Liver (tissue), 9 donors: ENCODE measurements around the gene HIVEP3. TPM values are rescaled to one million over a fixed set of nuclear protein-coding genes. Genes with fewer than 3 reads are reported as not detected.

Source experiments
- DNase-seq: peaks from one replicate; pipeline ENCODE4 v3.0.0-alpha.2; 2017; ENCODE audit warnings: low spot score
- H3K27ac ChIP-seq, 2 donors: one replicate each; pipeline ENCODE4 v1.7.0; 2013; ENCODE audit warnings: inconsistent platforms in 2 of 2, low read length in 2 of 2, control low read depth in 1 of 2, low read depth in 1 of 2, mild to moderate bottlenecking in 1 of 2
- H3K27me3 ChIP-seq, 4 donors: one replicate each; pipeline versions ENCODE4 v1.6.1 to v1.7.0; 2013; ENCODE audit warnings: low read length in 3 of 4, inconsistent platforms in 1 of 4, mild to moderate bottlenecking in 1 of 4, moderate library complexity in 1 of 4; ENCODE audit not compliant: control insufficient read depth in 4 of 4, insufficient read depth in 4 of 4
- H3K36me3 ChIP-seq, 4 donors: one replicate each; pipeline versions ENCODE4 v1.6.1 to v1.7.0; 2013; ENCODE audit warnings: low read length in 3 of 4, mild to moderate bottlenecking in 3 of 4, low read depth in 1 of 4, moderate library complexity in 1 of 4; ENCODE audit not compliant: control insufficient read depth in 4 of 4, insufficient read depth in 3 of 4
- H3K4me1 ChIP-seq, 4 donors: one replicate each; pipeline versions ENCODE4 v1.6.1 to v1.7.0; 2013; ENCODE audit warnings: low read length in 3 of 4, mild to moderate bottlenecking in 3 of 4, moderate library complexity in 1 of 4; ENCODE audit not compliant: control insufficient read depth in 4 of 4, insufficient read depth in 4 of 4
- H3K4me3 ChIP-seq, 3 donors: one replicate each; pipeline versions ENCODE4 v1.6.1 to v1.7.0; 2013; ENCODE audit warnings: low read length in 3 of 3, control low read depth in 1 of 3, low read depth in 1 of 3, mild to moderate bottlenecking in 1 of 3
- H3K9ac ChIP-seq, 2 donors: one replicate each; pipeline ENCODE4 v1.7.0; 2013; ENCODE audit warnings: low read length in 2 of 2, mild to moderate bottlenecking in 2 of 2, moderate library complexity in 2 of 2, control low read depth in 1 of 2, low read depth in 1 of 2
- H3K9me3 ChIP-seq, 4 donors: one replicate each; pipeline versions ENCODE4 v1.6.1 to v1.7.0; 2013; ENCODE audit warnings: low read length in 3 of 4; ENCODE audit not compliant: control insufficient read depth in 4 of 4
- FOXA2 ChIP-seq: IDR thresholded peaks from 2 replicates; pipeline ENCODE4 v1.6.1; 2016; ENCODE audit warnings: antibody characterized with exemption
- GABPA ChIP-seq, 2 donors: IDR thresholded peaks in 1 of 2; conservative IDR thresholded peaks in 1 of 2; 2 replicates each; pipeline ENCODE4 v1.6.1; 2016; ENCODE audit warnings: antibody characterized with exemption in 2 of 2, mild to moderate bottlenecking in 1 of 2, moderate library complexity in 1 of 2
- HNF4A ChIP-seq, 2 donors: conservative IDR thresholded peaks; 2 replicates each; pipeline ENCODE4 v1.6.1; 2016; ENCODE audit warnings: antibody characterized with exemption in 2 of 2, mild to moderate bottlenecking in 2 of 2
- HNF4G ChIP-seq: IDR thresholded peaks from 2 replicates; pipeline ENCODE4 v1.6.1; 2016; ENCODE audit warnings: antibody characterized with exemption
- JUND ChIP-seq, 2 donors: IDR thresholded peaks; 2 replicates each; pipeline ENCODE4 v1.6.1; 2016; ENCODE audit warnings: antibody characterized with exemption in 2 of 2
- NR2F2 ChIP-seq: IDR thresholded peaks from 2 replicates; pipeline ENCODE4 v1.6.1; 2016; ENCODE audit warnings: antibody characterized with exemption
- RAD21 ChIP-seq, 2 donors: IDR thresholded peaks; 2 replicates each; pipeline ENCODE4 v1.6.1; 2016; ENCODE audit warnings: antibody characterized with exemption in 2 of 2, mild to moderate bottlenecking in 2 of 2
- SP1 ChIP-seq: IDR thresholded peaks from 2 replicates; pipeline ENCODE4 v1.6.1; 2018; ENCODE audit warnings: antibody characterized with exemption, mild to moderate bottlenecking
- TAF1 ChIP-seq: conservative IDR thresholded peaks from 2 replicates; pipeline ENCODE4 v1.6.1; 2016; ENCODE audit warnings: antibody characterized with exemption, mild to moderate bottlenecking
- WGBS: extraction: QIAGEN DNeasy Blood & Tissue Kit; methylation state at CpG from one replicate; pipeline ENCODE4 v1.1.7; 2013; 5-methylcytosine and 5-hydroxymethylcytosine counted together
- polyA plus RNA-seq, 2 donors: library from polyadenylated mRNA; stranded (reverse) in 1 of 2; unstranded in 1 of 2; fragments of 200-250 nt in 1 of 2; fragments of >200 nt in 1 of 2; fragmentation: Nextera tagmentation in 1 of 2; extraction: Ambion mirVana in 1 of 2; gene quantifications; one replicate each; pipeline versions ENCODE4 v1.2.1 to v1.2.3, GENCODE V29; 2013 to 2015
- total RNA-seq, 2 donors: library from RNA; depleted of rRNA; stranded (reverse); fragments of >200 nt; gene quantifications; one replicate each; pipeline ENCODE4 v1.2.3, GENCODE V29; 2014
- TF ChIP-seq, protein P1 (sequence below): fragments of 150-350 bp; IDR thresholded peaks from 2 replicates; pipeline ENCODE4 v1.5.1; 2017; ENCODE audit warnings: improper control_type of control experiment, low read depth, low read length; ENCODE audit not compliant: missing input control
- TF ChIP-seq, protein P2 (sequence below): IDR thresholded peaks from 2 replicates; pipeline ENCODE4 v1.6.1; 2016; ENCODE audit warnings: antibody characterized with exemption
- TF ChIP-seq, protein P3 (sequence below): IDR thresholded peaks from 2 replicates; pipeline ENCODE4 v1.6.1; 2016; ENCODE audit warnings: antibody characterized with exemption, mild to moderate bottlenecking
- donor health status: healthy.
- donor health status: healthy.
- donor health status: healthy.
- donor health status: healthy.
- donor health status: healthy.

Gene HIVEP3
- total and polyA plus RNA-seq, 4 donors = 0.93 to 1.6 (median 1.4) TPM

DNA sequence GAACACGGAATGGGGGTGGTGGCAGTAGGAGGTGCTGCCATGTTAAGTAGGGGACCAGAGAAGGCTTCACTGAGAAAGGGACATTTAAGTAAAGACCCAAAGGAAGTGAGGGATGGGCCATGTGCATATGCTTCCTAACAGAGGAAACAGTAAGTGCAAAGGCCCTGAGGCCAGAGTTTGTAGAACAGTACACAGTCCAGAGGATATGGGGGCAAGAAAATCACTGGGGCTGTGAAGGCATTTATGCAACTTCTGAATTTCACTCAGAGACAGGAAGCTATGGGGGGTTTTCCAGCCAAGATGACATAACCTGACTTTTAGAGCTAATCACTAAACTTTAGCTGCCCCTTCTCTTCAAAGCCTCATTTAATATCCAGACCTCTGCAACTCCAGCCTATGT lies 231.7 kb downstream of the HIVEP3 start:
- TF ChIP-seq HNF4G (no peak), SP1 (no peak)
- TF ChIP-seq, protein P1, sequence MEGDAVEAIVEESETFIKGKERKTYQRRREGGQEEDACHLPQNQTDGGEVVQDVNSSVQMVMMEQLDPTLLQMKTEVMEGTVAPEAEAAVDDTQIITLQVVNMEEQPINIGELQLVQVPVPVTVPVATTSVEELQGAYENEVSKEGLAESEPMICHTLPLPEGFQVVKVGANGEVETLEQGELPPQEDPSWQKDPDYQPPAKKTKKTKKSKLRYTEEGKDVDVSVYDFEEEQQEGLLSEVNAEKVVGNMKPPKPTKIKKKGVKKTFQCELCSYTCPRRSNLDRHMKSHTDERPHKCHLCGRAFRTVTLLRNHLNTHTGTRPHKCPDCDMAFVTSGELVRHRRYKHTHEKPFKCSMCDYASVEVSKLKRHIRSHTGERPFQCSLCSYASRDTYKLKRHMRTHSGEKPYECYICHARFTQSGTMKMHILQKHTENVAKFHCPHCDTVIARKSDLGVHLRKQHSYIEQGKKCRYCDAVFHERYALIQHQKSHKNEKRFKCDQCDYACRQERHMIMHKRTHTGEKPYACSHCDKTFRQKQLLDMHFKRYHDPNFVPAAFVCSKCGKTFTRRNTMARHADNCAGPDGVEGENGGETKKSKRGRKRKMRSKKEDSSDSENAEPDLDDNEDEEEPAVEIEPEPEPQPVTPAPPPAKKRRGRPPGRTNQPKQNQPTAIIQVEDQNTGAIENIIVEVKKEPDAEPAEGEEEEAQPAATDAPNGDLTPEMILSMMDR = no peak
- no peaks in the 10 kb centered on the region for H3K9me3 ChIP-seq
- H3K9ac ChIP-seq = no peak overlapping the region
- no peaks in the 10 kb centered on the region for H3K36me3 ChIP-seq
- DNase-seq = no peak
- no peak overlapping the region for H3K4me3 ChIP-seq
- 98% methylated on average over 1 of the region's 1 CpG for WGBS
- no peak overlapping the region for H3K27ac ChIP-seq
- no peaks in the 10 kb centered on the region for H3K27me3 ChIP-seq
- peaks cover 0 to 7% (median 0%) of the 10 kb centered on the region in 4 donors for H3K4me1 ChIP-seq

DNA sequence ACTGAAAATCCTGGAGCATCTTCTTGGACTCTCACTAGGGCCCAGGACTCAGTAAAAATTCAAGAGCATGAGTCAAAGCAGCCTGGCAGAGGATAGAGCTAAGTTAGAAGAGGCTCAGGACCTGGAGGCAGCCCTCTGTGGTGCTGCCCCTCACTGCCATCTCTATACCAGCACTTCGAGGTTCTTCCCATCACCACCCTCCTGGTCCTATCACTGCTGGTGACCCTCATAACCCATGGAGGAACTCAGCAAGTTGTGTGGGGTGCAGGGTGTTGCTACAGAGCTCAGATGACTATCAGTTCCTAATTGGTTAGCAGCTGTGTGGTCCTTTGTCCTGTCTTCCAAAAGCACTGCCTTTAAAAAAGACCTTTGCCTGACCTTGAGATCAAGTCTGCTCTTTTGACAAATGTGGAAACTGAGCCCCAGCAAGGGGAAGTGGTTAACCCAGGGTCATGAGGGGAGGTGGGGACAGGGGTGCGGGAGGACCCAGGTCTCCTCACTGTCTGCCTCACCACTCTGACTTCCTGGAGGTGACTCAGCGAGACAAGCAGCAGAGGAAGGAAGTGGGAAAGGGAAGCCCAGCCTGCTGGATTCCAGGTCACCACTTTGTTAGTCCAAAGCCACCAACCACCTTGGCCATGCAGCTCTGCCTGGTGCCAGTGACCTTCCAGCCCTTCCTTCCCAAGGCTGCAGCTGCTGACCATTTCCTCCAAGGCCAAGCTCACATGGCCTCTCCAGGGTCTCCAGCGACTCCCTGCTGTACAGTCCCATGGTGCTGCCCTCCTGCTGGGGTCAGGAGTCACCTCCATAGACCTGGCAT lies 234.8 kb downstream of the HIVEP3 start:
- Histone ChIP-seq H3K36me3 (no peaks in the 10 kb centered on the region), H3K27me3 (no peaks in the 10 kb centered on the region), H3K9me3 (no peaks in the 10 kb centered on the region), H3K4me1 (peaks cover 0 to 7% (median 0%) of the 10 kb centered on the region in 4 donors), H3K9ac (no peak overlapping the region), H3K4me3 (no peak overlapping the region), H3K27ac (no peak overlapping the region)
- no peak for DNase-seq
- TF ChIP-seq, protein P2, sequence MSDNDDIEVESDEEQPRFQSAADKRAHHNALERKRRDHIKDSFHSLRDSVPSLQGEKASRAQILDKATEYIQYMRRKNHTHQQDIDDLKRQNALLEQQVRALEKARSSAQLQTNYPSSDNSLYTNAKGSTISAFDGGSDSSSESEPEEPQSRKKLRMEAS = no peak
- TF ChIP-seq NR2F2 = peak; percentile 93
- 60% methylated on average over 4 of the region's 4 CpGs for WGBS

DNA sequence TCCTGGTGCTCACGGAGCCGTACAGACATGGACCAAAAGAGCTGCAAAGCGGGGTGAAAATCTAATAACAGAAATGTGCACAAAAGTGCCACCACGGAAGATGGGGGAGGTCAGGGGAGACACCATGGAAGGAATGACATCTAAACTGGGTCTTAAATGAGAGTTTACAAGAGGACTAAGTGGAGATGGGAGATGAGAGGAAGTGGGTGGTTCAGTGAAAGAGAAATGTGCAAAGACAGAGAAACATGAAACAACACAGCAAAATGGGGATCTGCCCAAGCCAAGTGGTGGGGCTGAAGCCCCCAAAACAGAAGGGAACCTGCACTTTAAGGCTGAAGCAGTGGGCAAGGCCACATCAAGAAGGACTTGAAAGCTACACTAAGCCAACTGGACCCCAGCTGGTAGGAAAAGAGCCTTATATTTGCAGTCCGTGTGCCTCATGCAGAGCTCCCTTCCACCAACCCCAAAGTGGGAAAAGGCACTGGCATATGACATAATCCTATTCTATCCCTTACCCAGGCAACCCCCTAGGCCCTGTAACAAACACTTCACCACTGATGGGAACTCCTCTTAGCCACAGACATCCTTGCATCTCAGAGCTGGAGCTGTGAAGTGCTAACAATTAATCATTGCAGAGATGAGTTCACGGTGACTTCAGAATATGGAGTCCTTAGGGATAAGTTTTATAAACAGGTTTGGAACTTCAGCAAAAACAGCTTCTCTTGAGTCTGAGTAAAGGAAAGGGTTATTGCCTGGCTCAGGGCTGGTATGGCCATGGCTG lies 235.7 kb downstream of the HIVEP3 start:
- no peak for DNase-seq
- TF ChIP-seq, protein P2 = no peak
- TF ChIP-seq, protein P1 = no peak
- TF ChIP-seq, protein P3, sequence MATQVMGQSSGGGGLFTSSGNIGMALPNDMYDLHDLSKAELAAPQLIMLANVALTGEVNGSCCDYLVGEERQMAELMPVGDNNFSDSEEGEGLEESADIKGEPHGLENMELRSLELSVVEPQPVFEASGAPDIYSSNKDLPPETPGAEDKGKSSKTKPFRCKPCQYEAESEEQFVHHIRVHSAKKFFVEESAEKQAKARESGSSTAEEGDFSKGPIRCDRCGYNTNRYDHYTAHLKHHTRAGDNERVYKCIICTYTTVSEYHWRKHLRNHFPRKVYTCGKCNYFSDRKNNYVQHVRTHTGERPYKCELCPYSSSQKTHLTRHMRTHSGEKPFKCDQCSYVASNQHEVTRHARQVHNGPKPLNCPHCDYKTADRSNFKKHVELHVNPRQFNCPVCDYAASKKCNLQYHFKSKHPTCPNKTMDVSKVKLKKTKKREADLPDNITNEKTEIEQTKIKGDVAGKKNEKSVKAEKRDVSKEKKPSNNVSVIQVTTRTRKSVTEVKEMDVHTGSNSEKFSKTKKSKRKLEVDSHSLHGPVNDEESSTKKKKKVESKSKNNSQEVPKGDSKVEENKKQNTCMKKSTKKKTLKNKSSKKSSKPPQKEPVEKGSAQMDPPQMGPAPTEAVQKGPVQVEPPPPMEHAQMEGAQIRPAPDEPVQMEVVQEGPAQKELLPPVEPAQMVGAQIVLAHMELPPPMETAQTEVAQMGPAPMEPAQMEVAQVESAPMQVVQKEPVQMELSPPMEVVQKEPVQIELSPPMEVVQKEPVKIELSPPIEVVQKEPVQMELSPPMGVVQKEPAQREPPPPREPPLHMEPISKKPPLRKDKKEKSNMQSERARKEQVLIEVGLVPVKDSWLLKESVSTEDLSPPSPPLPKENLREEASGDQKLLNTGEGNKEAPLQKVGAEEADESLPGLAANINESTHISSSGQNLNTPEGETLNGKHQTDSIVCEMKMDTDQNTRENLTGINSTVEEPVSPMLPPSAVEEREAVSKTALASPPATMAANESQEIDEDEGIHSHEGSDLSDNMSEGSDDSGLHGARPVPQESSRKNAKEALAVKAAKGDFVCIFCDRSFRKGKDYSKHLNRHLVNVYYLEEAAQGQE = no peak
- no peak for TF ChIP-seq NR2F2
- no peak for TF ChIP-seq FOXA2
- TF ChIP-seq JUND (IDR thresholded peaks at IDR 0.05) = no peak
- no peak for TF ChIP-seq GABPA (IDR thresholded peaks at IDR 0.05 in 1 of 2, conservative IDR thresholded peaks at IDR 0.05 in 1 of 2)
- no peak for TF ChIP-seq TAF1
- TF ChIP-seq RAD21 (IDR thresholded peaks at IDR 0.05) = no peak
- TF ChIP-seq HNF4A (conservative IDR thresholded peaks at IDR 0.05) = no peak
- H3K4me1 ChIP-seq = peaks cover 0 to 7% (median 0%) of the 10 kb centered on the region in 4 donors

More for the DNA sequence above, 235.7 kb downstream of the HIVEP3 start:
- Histone ChIP-seq H3K27ac (no peak overlapping the region), H3K36me3 (no peaks in the 10 kb centered on the region), H3K9ac (no peak overlapping the region), H3K9me3 (no peaks in the 10 kb centered on the region), H3K4me3 (no peak overlapping the region), H3K27me3 (no peaks in the 10 kb centered on the region)
- WGBS = 90% methylated on average over 6 of the region's 6 CpGs
